Neural cell (in vitro differentiated cells): ENCODE results near the gene RGR. TPM values are rescaled to one million over a fixed set of nuclear protein-coding genes. Genes with fewer than 3 reads are reported as not detected.

Experiments
- H2AFZ ChIP-seq: fragments of 200-600, 300-800 bp; sonication (generic), shearing (Covaris generic); 2 replicates; pipeline ENCODE4 v1.6.0; 2014; ENCODE audit warnings: low read depth, mild to moderate bottlenecking, antibody characterized with exemption, low read length, moderate library complexity
- H3F3A ChIP-seq: fragments of 200-600 bp; shearing (Covaris generic); 2 replicates; pipeline ENCODE4 v1.6.1; 2016; ENCODE audit warnings: mild to moderate bottlenecking, moderate library complexity, mixed read lengths, antibody characterized with exemption, low read length; ENCODE audit not compliant: insufficient read depth, poor library complexity, severe bottlenecking
- H3K27ac ChIP-seq: fragments of 200-600, 300-800 bp; sonication (generic), shearing (Covaris generic); 2 replicates; pipeline ENCODE4 v1.5.1; 2014; ENCODE audit warnings: mild to moderate bottlenecking, low read length, moderate library complexity
- H3K27me3 ChIP-seq: fragments of 300-800, 200-600 bp; sonication (generic), shearing (Covaris generic); 2 replicates; pipeline ENCODE4 v1.6.0; 2014; ENCODE audit warnings: mild to moderate bottlenecking, low read depth, low read length, moderate library complexity; ENCODE audit not compliant: insufficient read depth
- H3K36me3 ChIP-seq: fragments of 300-800, 200-600 bp; sonication (generic), shearing (Covaris generic); 2 replicates; pipeline ENCODE4 v1.5.1; 2014; ENCODE audit warnings: mild to moderate bottlenecking, antibody characterized with exemption, low read length, moderate library complexity; ENCODE audit not compliant: insufficient read depth
- H3K4me2 ChIP-seq: fragments of 300-800, 200-600 bp; sonication (generic), shearing (Covaris generic); 2 replicates; pipeline ENCODE4 v1.6.0; 2014; ENCODE audit warnings: mild to moderate bottlenecking, low read length
- H3K4me3 ChIP-seq: fragments of 300-800, 200-600 bp; sonication (generic), shearing (Covaris generic); 2 replicates; pipeline ENCODE4 v1.5.1; 2014; ENCODE audit warnings: mild to moderate bottlenecking, low read length, moderate library complexity
- H3K79me2 ChIP-seq: fragments of 200-600 bp; shearing (Covaris generic); replicated peaks from 2 replicates; pipeline ENCODE4 v1.6.0; 2014; ENCODE audit warnings: mild to moderate bottlenecking, low read length, moderate library complexity; ENCODE audit not compliant: insufficient read depth
- H3K9ac ChIP-seq: fragments of 300-800, 200-600 bp; sonication (generic), shearing (Covaris generic); 2 replicates; pipeline ENCODE4 v1.6.1; 2016; ENCODE audit warnings: mild to moderate bottlenecking, low read length, mixed read lengths
- H3K9me2 ChIP-seq: fragments of 200-600 bp; shearing (Covaris generic); 2 replicates; pipeline ENCODE4 v1.6.1; 2016; ENCODE audit warnings: mild to moderate bottlenecking, low read length, mixed read lengths; ENCODE audit not compliant: insufficient read depth
- H3K9me3 ChIP-seq: fragments of 200-600, 300-800 bp; sonication (generic), shearing (Covaris generic); 2 replicates; pipeline ENCODE4 v1.6.1; 2016; ENCODE audit warnings: mild to moderate bottlenecking, mixed run types, low read length, moderate library complexity, mixed read lengths
- H4K20me1 ChIP-seq: fragments of 200-600 bp; shearing (Covaris generic); 2 replicates; pipeline ENCODE4 v1.6.1; 2016; ENCODE audit warnings: mild to moderate bottlenecking, mixed run types; ENCODE audit not compliant: insufficient read depth
- EP300 ChIP-seq: fragments of 450-650 bp; conservative IDR thresholded peaks from 2 replicates; pipeline ENCODE4 v1.6.1; 2014; ENCODE audit warnings: antibody characterized with exemption, mild to moderate bottlenecking, moderate library complexity; ENCODE audit not compliant: poor library complexity, severe bottlenecking
- EZH2 ChIP-seq: fragments of 200-600, 300-800 bp; shearing (Covaris generic), sonication (generic); IDR thresholded peaks from 2 replicates; pipeline ENCODE4 v1.6.1; 2014; ENCODE audit warnings: antibody characterized with exemption, low read length, borderline replicate concordance, mild to moderate bottlenecking; ENCODE audit not compliant: insufficient read depth, poor library complexity, severe bottlenecking
- MXI1 ChIP-seq: fragments of 450-650 bp; conservative IDR thresholded peaks from 2 replicates; pipeline ENCODE4 v1.6.1; 2014; ENCODE audit warnings: antibody characterized with exemption, mild to moderate bottlenecking; ENCODE audit not compliant: poor library complexity, severe bottlenecking
- POLR2AphosphoS5 ChIP-seq: IDR thresholded peaks from 2 replicates; pipeline ENCODE4 v1.6.1; 2012
- RAD21 ChIP-seq: fragments of 450-650 bp; conservative IDR thresholded peaks from 2 replicates; pipeline ENCODE4 v1.6.1; 2014; ENCODE audit warnings: antibody characterized with exemption, mild to moderate bottlenecking, moderate library complexity
- REST ChIP-seq: IDR thresholded peaks from 2 replicates; pipeline ENCODE4 v1.6.1; 2012; ENCODE audit warnings: borderline replicate concordance
- SMC3 ChIP-seq: fragments of 450-650 bp; conservative IDR thresholded peaks from 2 replicates; pipeline ENCODE4 v1.6.1; 2014; ENCODE audit warnings: antibody characterized with exemption, mild to moderate bottlenecking, moderate library complexity; ENCODE audit not compliant: poor library complexity
- TAF1 ChIP-seq: IDR thresholded peaks from 2 replicates; pipeline ENCODE4 v1.6.1; 2012; ENCODE audit warnings: low read depth
- polyA plus RNA-seq: library from polyadenylated mRNA; depleted of rRNA; stranded (reverse); fragments of >200 nt; gene quantifications from 2 replicates; pipeline ENCODE4 v1.2.3, GENCODE V29; 2014
- TF ChIP-seq, protein P1 (sequence below): fragments of 450-650 bp; IDR thresholded peaks from 2 replicates; pipeline ENCODE4 v1.5.1; 2014; ENCODE audit warnings: antibody characterized with exemption, mild to moderate bottlenecking, moderate library complexity; ENCODE audit not compliant: poor library complexity, severe bottlenecking

The RGR gene
- polyA plus RNA-seq, 1 donor from 2014 or later, result not detected

DNA sequence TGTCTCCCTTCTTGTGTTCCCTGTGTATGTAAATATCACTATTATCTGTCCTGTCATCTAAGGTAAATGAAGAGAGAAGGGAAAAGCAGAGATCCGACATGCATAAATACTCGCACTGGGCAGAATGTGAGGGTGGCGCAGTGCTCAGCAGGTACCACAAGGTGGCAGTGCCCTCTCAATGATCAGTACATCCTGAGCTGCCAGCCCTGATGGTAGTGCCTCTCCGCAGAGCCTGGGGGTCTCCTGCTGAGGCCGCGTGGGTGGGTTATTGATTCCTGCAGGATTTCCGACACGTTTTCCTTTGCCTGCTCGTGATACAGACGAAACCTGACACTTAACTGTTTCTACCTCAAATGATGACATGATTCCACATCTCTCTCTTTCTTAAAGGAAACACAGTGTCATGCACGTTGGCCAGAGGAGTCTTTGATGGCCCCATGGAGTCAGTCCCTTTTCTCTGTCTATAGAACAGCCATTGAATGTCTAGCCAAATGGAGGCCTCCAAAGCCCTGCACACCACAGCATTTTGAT lies 19.8 kb downstream of the RGR start:
- Histone ChIP-seq H3K4me3 (no peak overlapping the region), H3K27me3 (no peaks in the 10 kb centered on the region), H3K79me2 (no peaks in the 10 kb centered on the region), H3K9ac (no peak overlapping the region), H2AFZ (no peak overlapping the region), H3K9me2 (no peaks in the 10 kb centered on the region), H3F3A (no peaks in the 10 kb centered on the region), H4K20me1 (no peaks in the 10 kb centered on the region), H3K9me3 (no peaks in the 10 kb centered on the region), H3K36me3 (no peaks in the 10 kb centered on the region), H3K27ac (no peak overlapping the region), H3K4me2 (no peak overlapping the region)
- TF ChIP-seq MXI1 (peak; percentile 77), SMC3 (peak; percentile 97), TAF1 (no peak), REST (no peak), EP300 (peak; percentile 40), POLR2AphosphoS5 (peak; percentile 54), EZH2 (no peak), RAD21 (peak; percentile 98)
- TF ChIP-seq, protein P1, sequence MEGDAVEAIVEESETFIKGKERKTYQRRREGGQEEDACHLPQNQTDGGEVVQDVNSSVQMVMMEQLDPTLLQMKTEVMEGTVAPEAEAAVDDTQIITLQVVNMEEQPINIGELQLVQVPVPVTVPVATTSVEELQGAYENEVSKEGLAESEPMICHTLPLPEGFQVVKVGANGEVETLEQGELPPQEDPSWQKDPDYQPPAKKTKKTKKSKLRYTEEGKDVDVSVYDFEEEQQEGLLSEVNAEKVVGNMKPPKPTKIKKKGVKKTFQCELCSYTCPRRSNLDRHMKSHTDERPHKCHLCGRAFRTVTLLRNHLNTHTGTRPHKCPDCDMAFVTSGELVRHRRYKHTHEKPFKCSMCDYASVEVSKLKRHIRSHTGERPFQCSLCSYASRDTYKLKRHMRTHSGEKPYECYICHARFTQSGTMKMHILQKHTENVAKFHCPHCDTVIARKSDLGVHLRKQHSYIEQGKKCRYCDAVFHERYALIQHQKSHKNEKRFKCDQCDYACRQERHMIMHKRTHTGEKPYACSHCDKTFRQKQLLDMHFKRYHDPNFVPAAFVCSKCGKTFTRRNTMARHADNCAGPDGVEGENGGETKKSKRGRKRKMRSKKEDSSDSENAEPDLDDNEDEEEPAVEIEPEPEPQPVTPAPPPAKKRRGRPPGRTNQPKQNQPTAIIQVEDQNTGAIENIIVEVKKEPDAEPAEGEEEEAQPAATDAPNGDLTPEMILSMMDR, result peak; percentile 98

DNA sequence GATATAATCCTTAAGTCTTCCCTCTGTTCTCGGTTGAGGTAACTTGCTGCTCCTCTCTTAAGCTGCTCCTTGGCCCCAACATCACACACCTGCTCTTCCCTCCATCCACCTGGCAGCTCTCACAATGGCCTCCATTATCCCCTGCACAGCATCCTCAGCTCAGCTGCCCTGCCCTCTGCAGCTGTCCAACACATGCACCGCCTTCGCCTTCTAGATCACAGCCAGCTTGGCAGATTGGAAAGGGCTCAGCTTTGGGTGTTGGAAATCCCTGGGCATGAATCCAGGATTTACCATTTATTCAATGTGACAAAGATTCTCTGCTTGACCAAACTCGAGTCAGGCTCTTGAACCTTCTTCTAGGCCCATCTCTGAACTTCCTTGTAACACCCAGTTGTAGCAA lies 20.6 kb downstream of the RGR start:
- no peaks in the 10 kb centered on the region for H3K36me3 ChIP-seq
- no peak overlapping the region for H3K9ac ChIP-seq
- H3K79me2 ChIP-seq, result no peaks in the 10 kb centered on the region
- H3K4me2 ChIP-seq, result no peak overlapping the region
- H2AFZ ChIP-seq, result no peak overlapping the region
- no peak overlapping the region for H3K27ac ChIP-seq
- no peaks in the 10 kb centered on the region for H3K9me2 ChIP-seq
- H3K9me3 ChIP-seq, result no peaks in the 10 kb centered on the region
- H3F3A ChIP-seq, result no peaks in the 10 kb centered on the region
- no peak for TF ChIP-seq REST
- no peak for TF ChIP-seq SMC3
- TF ChIP-seq, protein P1, result no peak
- no peak for TF ChIP-seq MXI1
- TF ChIP-seq RAD21, result no peak
- no peak for TF ChIP-seq EZH2
- TF ChIP-seq TAF1, result no peak
- no peak for TF ChIP-seq POLR2AphosphoS5
- TF ChIP-seq EP300, result no peak
- H3K27me3 ChIP-seq, result no peaks in the 10 kb centered on the region
- no peaks in the 10 kb centered on the region for H4K20me1 ChIP-seq
- H3K4me3 ChIP-seq, result no peak overlapping the region
